GM04503 (cell line): ENCODE results near the gene SLC8A1.

Source experiments
- DNase-seq: peaks from one replicate; pipeline ENCODE4 v3.0.0-alpha.2; 2012; ENCODE audit warnings: low read depth

SLC8A1 gene

GRCh38 chr2:40147360-40147759 lies 304.5 kb downstream of the SLC8A1 start:
- DNase-seq, result no peak

- DNase-seq, result no peak
Measured at GRCh38 chr2:40144022-40144421, 307.9 kb downstream of the SLC8A1 start.

GRCh38 chr2:40138314-40138713 lies 313.6 kb downstream of the SLC8A1 start:
- DNase-seq, result peak; percentile 53

GRCh38 chr2:40131081-40131704 lies 320.7 kb downstream of the SLC8A1 start:
- no peak for DNase-seq

- no peak for DNase-seq
Measured at GRCh38 chr2:40130251-40130994, 321.5 kb downstream of the SLC8A1 start.

- DNase-seq, result no peak
Measured at GRCh38 chr2:40129725-40130124, 322.2 kb downstream of the SLC8A1 start.

- DNase-seq, result no peak
Measured at GRCh38 chr2:40128796-40129195, 323.1 kb downstream of the SLC8A1 start.

GRCh38 chr2:40127890-40128557 lies 323.9 kb downstream of the SLC8A1 start:
- DNase-seq, result peak; percentile 95

GRCh38 chr2:40127146-40127545 lies 324.7 kb downstream of the SLC8A1 start:
- DNase-seq, result no peak

- DNase-seq, result no peak
Measured at GRCh38 chr2:40126006-40126405, 325.9 kb downstream of the SLC8A1 start.

- no peak for DNase-seq
Measured at GRCh38 chr2:40123746-40124145, 328.1 kb downstream of the SLC8A1 start.

- peak; percentile 59 for DNase-seq
Measured at GRCh38 chr2:40123326-40123725, 328.6 kb downstream of the SLC8A1 start.

GRCh38 chr2:40120957-40121356 lies 330.9 kb downstream of the SLC8A1 start:
- DNase-seq, result no peak

- DNase-seq, result no peak
Measured at GRCh38 chr2:40120026-40120425, 331.9 kb downstream of the SLC8A1 start.

- DNase-seq, result no peak
Measured at GRCh38 chr2:40118622-40119021, 333.3 kb downstream of the SLC8A1 start.

GRCh38 chr2:40115894-40116293 lies 336.0 kb downstream of the SLC8A1 start:
- DNase-seq, result no peak

GRCh38 chr2:40115348-40115747 lies 336.5 kb downstream of the SLC8A1 start:
- no peak for DNase-seq

- DNase-seq, result no peak
Measured at GRCh38 chr2:40113997-40114396, 337.9 kb downstream of the SLC8A1 start.

- no peak for DNase-seq
Measured at GRCh38 chr2:40113272-40113968, 338.5 kb downstream of the SLC8A1 start.

GRCh38 chr2:40109381-40109780 lies 342.5 kb downstream of the SLC8A1 start:
- no peak for DNase-seq

GRCh38 chr2:40108851-40109250 lies 343.0 kb downstream of the SLC8A1 start:
- DNase-seq, result no peak

GRCh38 chr2:40106061-40106460 lies 345.8 kb downstream of the SLC8A1 start:
- no peak for DNase-seq

GRCh38 chr2:40105593-40105992 lies 346.3 kb downstream of the SLC8A1 start:
- DNase-seq, result peak; percentile 86
